NT2/D1 (cell line): Measurements from ENCODE around the gene RCVRN.

Experiments used
- DNase-seq: peaks from one replicate; pipeline ENCODE4 v3.0.0-alpha.2; 2011; ENCODE audit warnings: low read depth, low spot score
- H3K27me3 ChIP-seq: 2 replicates; pipeline ENCODE4 v1.6.0; 2011; ENCODE audit warnings: mild to moderate bottlenecking; ENCODE audit not compliant: insufficient read length, insufficient read depth
- H3K36me3 ChIP-seq: 2 replicates; pipeline ENCODE4 v1.6.1; 2011; ENCODE audit warnings: mild to moderate bottlenecking, low read length, mixed read lengths; ENCODE audit not compliant: insufficient read depth, insufficient read length
- H3K4me1 ChIP-seq: 2 replicates; pipeline ENCODE4 v1.5.1; 2011; ENCODE audit not compliant: insufficient read depth, insufficient read length
- H3K4me3 ChIP-seq: 2 replicates; pipeline ENCODE4 v1.5.1; 2011; ENCODE audit warnings: low read depth; ENCODE audit not compliant: insufficient read length
- H3K9ac ChIP-seq: 2 replicates; pipeline ENCODE4 v1.6.0; 2011; ENCODE audit warnings: low read depth; ENCODE audit not compliant: insufficient read length
- H3K9me3 ChIP-seq: 2 replicates; pipeline ENCODE4 v1.5.1; 2011; ENCODE audit warnings: mild to moderate bottlenecking, low read length; ENCODE audit not compliant: insufficient read depth
- SUZ12 ChIP-seq: IDR thresholded peaks from 2 replicates; pipeline ENCODE4 v1.6.1; 2011; ENCODE audit not compliant: insufficient read length, insufficient read depth; ENCODE audit errors: extremely low read depth
- YY1 ChIP-seq: IDR thresholded peaks from 2 replicates; pipeline ENCODE4 v1.6.1; 2011; ENCODE audit not compliant: insufficient read length, insufficient read depth
- ZNF274 ChIP-seq: IDR thresholded peaks from 2 replicates; pipeline ENCODE4 v1.6.1; 2011; ENCODE audit warnings: mild to moderate bottlenecking, low read depth, low read length

Gene RCVRN

DNA sequence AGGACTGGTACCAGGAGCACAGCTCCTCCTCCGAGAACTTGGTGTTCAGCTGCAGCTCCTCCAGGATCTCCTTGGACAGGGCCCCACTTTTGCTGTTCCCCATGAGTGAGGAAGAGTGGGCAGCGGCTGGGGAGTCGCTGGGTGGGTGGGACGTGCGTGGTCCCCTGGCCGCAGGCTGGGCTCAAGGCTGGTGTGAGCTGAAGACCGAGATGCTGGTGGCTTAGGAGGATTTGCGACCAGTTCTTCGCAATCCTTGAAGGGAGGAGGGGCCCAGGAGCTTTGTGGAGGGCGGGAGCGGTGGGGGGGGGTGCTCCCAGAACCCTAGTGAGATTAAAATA, at the start of gene RCVRN:
Gene RCVRN, minus strand, starts transcription at position 194 of the 338 bp plus-strand sequence. Its CDS starts 91 bp downstream, at position 103.
- Histone ChIP-seq H3K4me3 (no peak within 1 kb of the TSS), H3K36me3 (no peaks in the 10 kb centered on the region), H3K27me3 (no peaks in the 10 kb centered on the region), H3K9me3 (no peaks in the 10 kb centered on the region), H3K9ac (no peak within 1 kb of the TSS), H3K4me1 (peaks cover 4% of the 10 kb centered on the region)
- TF ChIP-seq SUZ12 (no peak), YY1 (no peak), ZNF274 (no peak)
- no peak for DNase-seq

DNA sequence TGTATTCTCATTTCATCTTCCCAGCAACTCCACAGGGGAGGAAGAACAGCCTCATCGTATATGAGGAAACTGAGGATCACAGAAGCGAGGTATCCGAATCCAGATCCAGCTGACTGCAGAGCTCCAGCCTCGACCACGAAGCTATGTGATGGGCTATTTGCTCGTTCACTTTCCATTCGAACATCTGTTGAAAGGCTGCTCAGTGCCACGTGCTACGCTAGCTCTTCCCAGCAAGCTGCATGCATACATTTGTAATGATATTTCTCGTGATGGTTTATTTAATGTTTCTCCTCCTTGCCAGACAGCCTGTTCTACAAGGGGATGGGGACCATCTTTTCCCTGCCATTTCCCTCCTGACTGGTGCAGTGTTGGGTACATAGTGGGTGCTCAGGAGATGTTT, 48.4 kb upstream of the RCVRN start:
- H3K4me3 ChIP-seq = no peak overlapping the region
- TF ChIP-seq YY1 (no peak), ZNF274 (no peak), SUZ12 (no peak)
- no peaks in the 10 kb centered on the region for H3K36me3 ChIP-seq
- H3K4me1 ChIP-seq = peaks cover 5% of the 10 kb centered on the region
- DNase-seq = no peak
- no peak overlapping the region for H3K9ac ChIP-seq
- no peaks in the 10 kb centered on the region for H3K9me3 ChIP-seq
- H3K27me3 ChIP-seq = no peaks in the 10 kb centered on the region

DNA sequence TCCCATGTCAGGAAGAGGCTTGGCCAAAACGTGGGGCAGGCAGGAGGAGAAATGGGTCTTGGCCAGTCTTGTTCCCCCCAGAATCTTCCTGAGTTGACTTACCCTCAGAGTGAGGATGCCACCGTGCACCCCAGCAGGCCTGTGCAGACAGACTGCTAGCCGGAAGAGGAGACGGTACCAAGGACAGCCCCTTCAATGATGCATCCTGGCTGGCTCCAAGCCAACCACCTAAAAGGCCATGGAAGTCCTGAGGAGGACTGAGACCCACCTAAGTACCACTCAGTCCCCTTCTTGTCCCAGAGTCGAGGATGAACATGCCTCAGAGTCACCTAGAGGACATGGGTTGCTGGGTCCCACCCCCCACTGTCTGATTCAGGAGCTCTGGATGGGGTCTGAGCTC, 46.7 kb upstream of the RCVRN start:
- Histone ChIP-seq H3K27me3 (no peaks in the 10 kb centered on the region), H3K9ac (no peak overlapping the region), H3K9me3 (no peaks in the 10 kb centered on the region), H3K4me1 (peaks cover 5% of the 10 kb centered on the region), H3K36me3 (peaks cover 3% of the 10 kb centered on the region), H3K4me3 (no peak overlapping the region)
- TF ChIP-seq ZNF274 = no peak
- TF ChIP-seq YY1 = no peak
- no peak for TF ChIP-seq SUZ12
- DNase-seq = no peak

DNA sequence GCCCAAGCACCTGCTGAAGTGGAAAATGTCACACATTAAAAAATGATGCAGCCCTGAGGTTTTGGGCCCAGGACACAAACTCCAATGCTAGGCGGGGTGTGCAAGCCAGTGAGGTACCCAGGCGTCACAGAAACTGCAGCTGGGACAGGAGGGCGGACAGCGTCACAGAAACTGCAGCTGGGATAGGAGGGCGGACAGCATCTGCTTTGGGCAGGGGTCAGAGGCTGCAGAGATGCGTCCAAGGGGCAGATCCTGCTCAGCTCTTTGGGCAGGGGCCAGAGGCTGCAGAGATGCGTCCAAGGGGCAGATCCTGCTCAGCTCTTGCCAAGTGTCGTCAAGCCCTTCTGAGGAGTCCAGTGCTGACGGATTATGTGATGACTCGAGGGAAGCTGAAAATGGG, 43.9 kb upstream of the RCVRN start:
- H3K36me3 ChIP-seq = peaks cover 9% of the 10 kb centered on the region
- no peaks in the 10 kb centered on the region for H3K27me3 ChIP-seq
- H3K4me1 ChIP-seq = no peaks in the 10 kb centered on the region
- no peak overlapping the region for H3K9ac ChIP-seq
- no peak for DNase-seq
- no peaks in the 10 kb centered on the region for H3K9me3 ChIP-seq
- TF ChIP-seq YY1 (no peak), SUZ12 (no peak), ZNF274 (no peak)
- H3K4me3 ChIP-seq = no peak overlapping the region

DNA sequence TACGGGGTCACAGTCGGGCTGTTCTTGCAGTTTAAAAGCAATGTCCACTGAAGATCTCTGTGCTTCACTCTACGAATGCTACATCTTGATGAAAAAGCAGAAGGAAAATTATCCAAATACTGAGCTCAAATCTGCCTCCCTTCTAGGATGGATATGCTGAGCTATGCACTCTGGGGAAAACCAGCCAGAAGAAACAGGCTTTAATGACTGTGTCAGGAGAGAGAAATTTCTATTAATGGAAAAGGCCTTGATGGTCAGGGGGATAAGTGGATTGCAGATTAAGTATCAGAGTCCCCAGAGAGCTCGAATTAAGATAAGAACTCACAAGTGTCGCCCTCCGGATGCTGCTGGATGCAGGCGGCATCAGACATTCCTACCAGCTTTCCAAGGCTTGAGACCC, 39.6 kb upstream of the RCVRN start:
- no peak for TF ChIP-seq YY1
- no peak for TF ChIP-seq SUZ12
- TF ChIP-seq ZNF274 = no peak
- no peak for DNase-seq
- H3K36me3 ChIP-seq = peaks cover 35% of the 10 kb centered on the region
- no peak overlapping the region for H3K9ac ChIP-seq
- H3K27me3 ChIP-seq = no peaks in the 10 kb centered on the region
- no peak overlapping the region for H3K4me3 ChIP-seq
- no peaks in the 10 kb centered on the region for H3K4me1 ChIP-seq
- no peaks in the 10 kb centered on the region for H3K9me3 ChIP-seq

DNA sequence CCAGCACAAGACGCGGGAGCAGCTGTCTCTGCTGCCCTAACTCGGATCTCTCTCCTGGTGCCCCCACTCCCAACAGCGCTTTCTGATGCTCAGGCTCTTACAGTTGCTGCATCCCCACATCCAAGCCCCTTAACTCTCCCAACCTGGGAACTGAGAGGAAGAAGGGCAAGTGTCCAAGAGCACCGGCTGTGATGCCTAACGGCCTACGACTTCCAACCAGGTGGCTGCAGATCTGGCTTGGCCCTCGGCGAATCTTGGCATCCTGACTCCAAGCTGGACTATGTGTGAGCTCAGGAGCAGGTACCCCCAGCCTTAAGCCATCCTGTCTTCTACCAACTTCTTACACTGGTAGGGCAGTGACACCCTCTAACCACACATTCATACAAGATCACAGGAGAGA, 38.3 kb upstream of the RCVRN start:
- H3K4me3 ChIP-seq = no peak overlapping the region
- H3K36me3 ChIP-seq = peaks cover 38% of the 10 kb centered on the region
- DNase-seq = no peak
- H3K27me3 ChIP-seq = no peaks in the 10 kb centered on the region
- no peak overlapping the region for H3K9ac ChIP-seq
- H3K4me1 ChIP-seq = no peaks in the 10 kb centered on the region
- peaks cover 4% of the 10 kb centered on the region; the same call in 1 of the 2 replicates for H3K9me3 ChIP-seq
- TF ChIP-seq ZNF274 (no peak), SUZ12 (no peak), YY1 (no peak)

DNA sequence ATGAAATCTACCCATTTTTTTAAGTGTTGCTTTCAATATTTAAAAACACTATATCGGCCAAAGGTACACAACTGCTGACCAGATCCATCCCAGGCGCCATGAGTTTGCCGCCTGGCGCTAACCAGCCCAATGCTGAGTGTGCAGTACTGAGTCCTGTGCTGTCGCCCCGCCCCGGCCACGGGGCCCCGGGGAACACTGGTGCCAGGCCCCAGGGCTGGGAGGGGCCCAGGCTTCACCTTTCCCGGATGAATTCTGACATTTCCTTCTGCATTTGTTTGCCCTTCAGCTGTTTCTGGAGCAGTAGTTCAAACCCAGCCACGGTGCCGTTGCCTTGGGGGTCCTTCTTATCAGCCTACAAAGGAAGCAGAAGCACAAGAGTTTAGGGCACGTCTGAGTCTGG, 37.8 kb upstream of the RCVRN start:
- TF ChIP-seq SUZ12 (no peak), YY1 (no peak), ZNF274 (no peak)
- Histone ChIP-seq H3K27me3 (no peaks in the 10 kb centered on the region), H3K36me3 (peaks cover 38% of the 10 kb centered on the region), H3K4me1 (no peaks in the 10 kb centered on the region), H3K9me3 (peaks cover 4% of the 10 kb centered on the region; the same call in 1 of the 2 replicates), H3K4me3 (no peak overlapping the region), H3K9ac (no peak overlapping the region)
- no peak for DNase-seq

DNA sequence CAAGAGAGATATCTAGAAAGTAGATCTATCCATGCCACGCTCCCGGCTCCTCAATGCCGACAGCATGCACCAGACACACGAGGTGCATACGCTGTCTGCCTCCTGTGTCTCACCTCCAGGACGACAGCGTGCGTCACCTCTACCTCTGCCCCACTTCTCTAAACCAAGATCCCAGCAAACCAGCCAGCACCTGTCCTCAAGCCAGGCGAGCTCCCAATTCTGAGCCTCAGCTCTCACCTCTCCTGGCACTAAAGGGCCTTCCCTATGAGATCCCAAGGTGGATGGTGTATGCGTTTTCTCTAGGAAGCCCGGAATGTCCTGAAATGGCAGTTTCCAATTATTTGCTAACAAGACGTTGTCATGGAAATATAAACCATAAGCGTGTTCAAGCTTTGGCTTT, 36.2 kb upstream of the RCVRN start:
- no peak overlapping the region for H3K9ac ChIP-seq
- H3K27me3 ChIP-seq = no peaks in the 10 kb centered on the region
- H3K4me3 ChIP-seq = no peak overlapping the region
- H3K4me1 ChIP-seq = no peaks in the 10 kb centered on the region
- H3K9me3 ChIP-seq = peaks cover 4% of the 10 kb centered on the region; the same call in 1 of the 2 replicates
- H3K36me3 ChIP-seq = peaks cover 33% of the 10 kb centered on the region
- no peak for TF ChIP-seq SUZ12
- TF ChIP-seq YY1 = no peak
- no peak for TF ChIP-seq ZNF274
- no peak for DNase-seq
